Activated T-helper 1 cell treated with anti-CD3 and anti-CD28 coated beads, Interleukin-2, amount 50 U/mL, for 16 hours (primary cell): Measurements from ENCODE around the gene GOLIM4.
"Not testable (repeated sequence)": the region's sequence is repeated elsewhere in the genome, so short reads cannot be mapped to it uniquely, and the experiment has no call there.

Experiments
- DNase-seq, 2 donors: peaks; one replicate each; pipeline ENCODE4 v3.0.0-alpha.2; 2020; ENCODE audit warnings: low read depth in 1 of 2, low spot score in 1 of 2

GOLIM4 gene

DNA sequence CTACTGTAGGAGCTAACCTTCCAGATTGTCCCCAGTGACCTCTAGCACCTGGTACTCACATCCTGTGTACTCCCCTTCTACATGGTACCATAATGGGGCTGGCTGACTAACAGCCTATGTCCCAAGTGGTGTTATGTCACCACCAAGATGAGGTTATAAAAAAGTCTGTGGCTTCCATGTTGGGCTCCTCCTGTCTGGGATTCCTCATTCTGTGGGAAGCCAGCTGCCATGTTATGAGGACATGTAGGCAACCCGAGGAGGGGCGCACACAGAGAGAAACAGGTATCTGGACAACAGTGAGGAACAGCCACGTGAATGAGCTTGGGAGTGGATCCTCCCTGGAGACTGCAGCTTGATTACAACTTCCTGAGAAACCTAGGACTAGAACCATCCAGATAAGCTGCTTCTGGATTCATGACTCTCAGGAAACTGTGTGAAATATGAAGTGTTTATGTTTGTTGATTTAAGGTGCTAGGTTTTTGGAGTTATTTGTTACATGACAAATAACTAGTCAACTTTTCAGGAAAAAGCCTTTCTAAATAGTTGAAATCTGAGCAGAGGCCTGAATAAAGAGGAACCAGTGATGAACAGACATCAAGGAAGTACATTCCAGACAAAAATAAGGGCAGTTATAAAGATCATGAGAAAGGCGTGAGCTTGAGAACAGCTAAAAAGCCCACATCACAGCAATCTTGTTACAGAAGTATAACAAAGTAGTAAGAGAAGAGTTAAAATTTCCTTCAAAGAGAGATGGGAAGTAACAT lies 21.7 kb downstream of the GOLIM4 start:
- DNase-seq, result no peak

DNA sequence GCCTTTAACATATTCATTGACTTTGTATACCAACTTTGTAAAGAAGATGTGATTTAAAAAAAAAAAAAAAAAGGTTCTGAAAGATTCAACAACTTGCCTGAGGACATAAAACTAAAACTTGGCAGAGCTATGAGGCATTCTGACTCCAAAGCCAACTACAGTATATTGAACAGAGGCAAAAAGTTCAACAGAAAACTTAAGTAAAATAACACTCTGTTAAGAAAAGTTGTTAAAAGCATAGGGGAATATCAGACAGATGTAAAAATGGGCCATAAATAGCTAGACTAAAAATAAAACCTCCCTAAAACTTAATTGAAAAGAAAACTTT lies 23.4 kb downstream of the GOLIM4 start:
- no peak for DNase-seq

DNA sequence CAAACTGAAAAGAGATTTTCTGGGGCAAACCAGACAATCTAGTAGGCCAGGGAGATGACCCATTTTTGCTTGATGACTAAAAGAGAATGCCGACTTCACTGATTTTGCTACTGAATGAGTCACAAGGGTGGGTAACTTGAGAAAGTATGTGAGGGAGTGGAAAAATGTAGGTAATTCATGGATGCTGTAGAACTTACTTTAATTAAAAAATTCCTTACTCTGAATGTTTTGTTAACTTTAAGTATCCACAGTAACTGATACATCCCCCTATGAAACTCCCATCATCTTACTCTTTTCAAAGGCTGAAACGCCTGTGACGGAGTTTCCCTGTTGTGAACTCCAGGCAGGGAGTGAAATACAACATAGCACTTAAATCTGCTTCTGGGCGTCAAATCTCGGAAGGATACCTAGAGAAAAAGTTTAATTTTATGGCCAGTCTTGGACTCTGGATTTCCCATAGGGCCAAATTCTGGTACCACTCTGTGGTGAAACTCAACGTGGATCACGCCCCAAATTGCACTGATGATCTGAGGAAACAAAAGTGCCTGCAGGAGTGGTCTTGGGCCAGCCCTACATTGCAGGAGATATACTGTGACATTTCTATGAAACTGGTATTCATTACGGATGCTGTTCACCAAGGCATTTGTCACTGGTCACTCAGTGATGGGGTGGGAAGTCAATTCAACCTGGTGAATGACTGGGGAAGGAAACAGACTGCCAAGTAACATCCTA lies 24.0 kb downstream of the GOLIM4 start:
- DNase-seq, result no peak

DNA sequence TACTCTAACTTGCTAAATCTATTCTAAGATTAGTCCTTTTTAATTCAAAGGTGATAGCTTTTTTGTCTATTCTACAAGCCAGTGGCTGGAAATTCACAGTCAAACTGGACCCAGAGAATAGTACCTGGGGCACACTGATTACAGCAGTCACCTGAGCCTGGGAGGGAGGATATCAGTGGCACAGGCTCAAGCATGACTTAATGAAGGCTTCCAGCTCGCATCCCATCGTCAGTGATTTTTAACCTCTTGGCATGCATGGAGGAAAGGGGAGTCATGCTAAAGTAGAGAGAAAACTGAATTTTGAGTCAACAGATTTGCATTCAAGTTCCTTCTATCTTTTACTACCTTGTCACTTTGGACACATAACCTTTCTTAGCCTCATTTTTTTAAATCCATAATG lies 24.8 kb downstream of the GOLIM4 start:
- no peak for DNase-seq

DNA sequence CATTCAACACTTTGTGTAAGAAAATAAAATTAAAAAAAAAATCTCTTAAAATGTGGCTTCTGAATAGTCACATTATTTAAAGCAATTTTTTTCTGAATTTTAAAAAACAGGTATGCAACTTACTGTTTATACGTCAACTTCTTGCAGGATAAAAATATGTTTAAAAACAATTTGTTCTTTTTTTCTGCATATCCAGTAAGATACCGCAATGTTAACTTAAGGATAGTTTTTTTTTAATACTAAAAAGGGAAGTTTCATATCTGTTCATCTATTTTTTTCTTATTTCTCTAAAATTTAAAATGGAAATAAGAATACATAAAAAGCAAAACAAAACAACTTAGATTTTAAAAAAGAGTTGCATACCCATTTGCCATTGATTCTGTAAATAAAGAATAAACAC lies 27.4 kb downstream of the GOLIM4 start:
- no peak for DNase-seq

DNA sequence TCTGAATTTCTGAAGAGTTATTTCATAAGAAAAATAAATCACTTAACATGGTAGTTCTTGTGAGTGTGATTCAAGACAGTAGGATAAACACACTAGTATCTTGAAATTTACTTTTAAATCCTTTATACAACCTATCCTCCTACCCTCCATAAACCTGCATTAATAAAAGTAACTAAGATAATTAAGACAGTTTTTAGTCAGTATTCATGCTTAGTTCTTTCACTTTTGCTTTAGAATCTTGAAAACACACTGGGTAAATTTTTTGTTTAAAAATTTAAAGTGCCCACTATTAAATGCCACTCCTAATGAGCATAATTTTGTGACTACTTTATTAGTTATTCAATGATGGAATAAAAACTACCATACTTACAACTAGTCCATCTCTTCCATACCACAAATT lies 28.8 kb downstream of the GOLIM4 start:
- no peak for DNase-seq

DNA sequence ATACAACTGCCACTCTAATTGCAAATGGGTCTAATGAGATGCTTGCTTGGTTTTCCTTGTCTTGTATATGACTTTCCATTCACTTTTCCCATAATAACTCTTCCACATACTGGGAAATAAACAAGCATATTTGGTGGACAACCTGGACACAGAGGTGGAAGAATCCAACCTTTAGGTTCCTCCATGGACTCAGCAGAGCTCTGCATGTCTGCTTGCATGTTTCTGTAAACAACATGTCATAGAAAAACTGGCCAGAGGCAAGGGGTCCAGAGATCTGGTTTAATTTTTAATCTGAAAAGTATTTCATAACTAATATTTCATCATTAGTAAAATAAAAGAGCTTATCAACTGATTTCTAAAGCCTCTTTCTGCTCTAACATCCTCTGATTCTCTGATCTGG lies 30.2 kb downstream of the GOLIM4 start:
- no peak for DNase-seq

DNA sequence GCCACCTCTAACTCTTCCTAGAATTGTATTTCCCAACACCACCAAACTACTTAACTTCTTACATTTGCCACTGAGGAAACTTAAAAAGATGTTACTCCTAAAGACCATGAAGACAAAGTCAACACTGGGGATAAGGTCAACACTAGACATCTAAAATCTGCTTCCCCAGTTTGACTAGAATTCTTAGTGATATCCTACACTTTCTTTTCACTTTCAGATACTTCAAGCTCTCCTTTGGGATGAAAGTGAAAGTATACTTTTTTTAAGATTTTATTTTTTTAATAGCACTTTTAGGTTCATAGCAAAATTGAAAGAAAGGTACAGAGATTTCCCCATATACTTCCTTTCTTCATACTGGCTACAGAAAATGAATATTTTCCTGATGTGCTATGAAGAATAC lies 32.6 kb downstream of the GOLIM4 start:
- DNase-seq, result no peak

DNA sequence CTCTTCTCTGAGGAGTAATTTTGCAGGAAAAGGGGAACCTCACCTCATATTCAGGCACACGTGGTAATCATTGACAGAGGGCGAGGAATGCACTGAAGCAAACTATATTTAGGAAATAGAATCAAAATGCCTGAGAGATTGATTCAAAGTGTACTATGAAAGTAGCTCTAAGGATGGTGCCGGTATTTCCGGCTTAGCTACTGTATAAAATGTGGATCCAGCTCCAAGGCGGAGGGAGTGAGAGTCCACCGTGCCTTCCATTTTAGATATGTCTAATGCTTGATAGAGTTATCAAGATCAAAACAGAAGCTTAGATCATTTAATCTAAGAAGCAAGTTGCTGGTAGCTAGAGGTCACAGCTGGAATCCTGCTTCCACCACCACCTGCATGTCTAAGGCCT lies 33.0 kb downstream of the GOLIM4 start:
- DNase-seq, result no peak

DNA sequence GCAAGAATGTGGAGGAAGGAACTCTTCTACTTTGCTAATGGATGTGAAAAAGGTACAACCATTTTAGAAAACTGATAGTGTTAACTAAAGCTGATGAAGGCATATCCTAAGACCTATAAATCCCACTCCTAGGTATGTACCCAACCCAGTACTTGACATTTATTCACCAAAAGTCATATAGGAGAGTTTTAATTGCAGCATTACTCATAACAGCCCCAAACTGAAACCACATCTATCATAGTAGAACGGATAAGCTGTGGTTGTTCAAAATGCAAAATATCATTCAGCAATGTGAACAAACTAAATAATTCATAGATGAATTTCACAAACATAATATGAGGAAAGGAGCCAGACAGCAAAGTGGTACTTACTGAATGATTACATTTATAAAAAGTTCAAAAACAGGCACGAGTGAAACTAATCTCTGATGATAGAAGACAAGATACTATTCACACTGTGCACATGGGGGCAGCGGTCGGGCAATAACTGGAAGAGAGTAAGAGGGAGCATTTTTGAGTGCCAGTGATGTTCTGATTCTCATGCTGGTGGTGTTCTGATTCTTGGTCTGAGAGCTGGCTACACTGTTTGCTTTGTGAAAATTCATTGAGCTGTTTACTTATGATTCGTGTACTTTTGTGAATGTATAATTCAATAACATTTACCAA lies 34.3 kb downstream of the GOLIM4 start:
- no peak for DNase-seq

DNA sequence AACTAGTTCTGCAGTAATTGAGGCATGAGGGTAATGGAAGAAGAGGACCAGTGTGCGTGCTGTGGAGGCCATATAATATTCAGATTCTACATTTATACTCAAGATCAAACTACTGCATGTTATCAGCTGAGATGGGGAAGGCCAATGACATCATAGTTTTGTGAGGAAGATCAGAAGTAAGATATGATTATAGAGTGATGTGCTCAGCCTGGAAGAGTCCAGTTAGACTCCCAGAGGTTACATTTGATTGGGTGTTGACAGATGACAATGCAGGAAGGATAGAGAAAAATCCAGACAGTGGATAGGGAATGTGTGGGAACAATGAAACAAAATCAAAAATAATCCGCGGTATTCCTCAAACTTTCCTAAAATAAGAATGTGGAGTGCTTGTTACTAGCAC lies 35.4 kb downstream of the GOLIM4 start:
- no peak for DNase-seq

DNA sequence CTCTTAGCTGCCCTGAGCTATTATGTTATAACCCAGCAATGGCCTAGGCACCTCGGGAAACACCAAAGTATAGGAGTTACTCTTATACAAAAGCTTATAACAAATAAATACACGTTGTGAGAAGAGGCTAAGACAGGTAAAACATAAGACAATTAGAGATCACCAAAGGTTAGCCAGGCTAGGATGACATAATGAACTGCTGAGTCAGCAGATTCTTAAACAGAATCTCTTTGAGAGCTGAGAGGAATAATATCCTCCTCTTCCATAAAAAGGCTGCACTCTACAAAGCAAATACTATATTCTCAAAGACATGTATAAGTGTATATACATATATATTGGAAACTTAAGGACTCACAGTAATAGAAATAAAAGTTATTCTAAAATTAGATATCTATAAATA lies 37.2 kb downstream of the GOLIM4 start:
- DNase-seq, result no peak

DNA sequence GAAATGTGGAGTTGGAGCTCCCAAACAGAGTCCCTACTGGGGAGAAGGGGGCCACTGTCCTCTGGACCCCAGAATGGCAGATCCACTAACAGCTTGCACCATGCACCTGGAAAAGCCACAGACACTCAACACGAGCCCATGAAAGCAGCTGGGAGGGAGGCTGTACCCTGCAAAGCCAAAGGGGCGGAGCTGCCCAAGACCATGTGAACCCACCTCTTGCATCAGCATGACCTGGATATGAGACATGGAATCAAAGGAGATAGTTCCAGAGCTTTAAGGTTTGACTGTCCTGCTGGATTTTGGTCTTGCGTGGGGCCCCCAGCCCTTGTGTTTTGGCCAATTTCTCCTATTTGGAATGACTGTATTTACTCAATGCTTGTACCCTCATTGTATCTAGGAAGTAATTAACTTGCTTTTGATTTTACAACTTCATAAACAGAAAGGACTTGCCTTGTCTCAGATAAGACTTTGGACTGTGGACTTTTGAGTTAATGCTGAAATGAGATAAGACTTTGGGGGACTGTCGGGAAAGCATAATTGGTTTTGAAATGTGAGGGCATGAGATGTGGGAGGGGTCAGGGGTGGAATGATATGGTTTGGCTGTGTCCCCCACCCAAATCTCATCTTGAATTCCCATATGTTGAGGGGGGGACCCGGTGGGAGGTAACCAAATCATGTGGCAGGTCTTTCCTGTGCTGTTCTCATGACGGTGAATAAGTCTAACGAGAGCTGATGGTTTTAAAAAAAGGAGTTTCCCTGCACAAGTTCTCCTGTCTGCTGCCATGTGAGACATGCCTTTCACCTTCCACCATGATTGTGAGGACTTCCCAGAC lies 39.1 kb downstream of the GOLIM4 start:
- not testable (repeated sequence) for DNase-seq

DNA sequence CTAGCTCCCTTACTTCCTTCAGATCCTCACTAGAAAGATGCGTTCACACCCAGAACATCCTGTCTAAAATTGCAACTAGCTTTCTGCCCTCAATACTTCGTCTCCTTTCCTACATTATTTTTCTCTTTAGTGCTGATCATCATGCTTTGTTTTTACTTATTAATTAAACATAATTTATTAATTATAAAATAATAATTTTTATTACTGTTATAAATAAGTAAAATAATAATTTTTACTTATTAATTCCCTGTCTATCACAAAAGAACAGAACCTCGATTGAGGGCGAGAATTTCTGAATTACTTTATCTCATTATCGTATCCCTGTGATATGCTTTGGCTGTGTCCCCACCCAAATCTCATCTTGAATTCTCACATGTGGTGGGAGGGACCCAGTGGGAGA lies 41.3 kb downstream of the GOLIM4 start:
- DNase-seq, result no peak

DNA sequence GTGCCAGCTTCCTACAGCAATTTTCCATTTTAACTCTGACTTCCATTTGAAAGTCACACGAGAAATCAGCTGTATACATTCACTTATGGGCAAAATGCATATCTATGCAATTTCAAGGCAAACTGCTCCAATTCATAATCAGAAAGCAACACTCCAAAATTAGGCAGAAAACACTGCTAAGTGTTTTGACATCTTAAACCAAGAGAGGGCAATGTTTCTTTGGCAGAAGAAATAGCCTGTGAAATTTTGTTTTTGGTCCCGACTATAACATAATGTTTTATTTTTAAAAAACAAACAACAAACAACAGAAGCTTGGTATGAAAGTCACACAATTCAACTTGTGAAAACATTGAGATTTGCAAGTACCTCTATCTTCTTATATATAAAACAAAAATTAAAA lies 42.6 kb downstream of the GOLIM4 start:
- no peak for DNase-seq

DNA sequence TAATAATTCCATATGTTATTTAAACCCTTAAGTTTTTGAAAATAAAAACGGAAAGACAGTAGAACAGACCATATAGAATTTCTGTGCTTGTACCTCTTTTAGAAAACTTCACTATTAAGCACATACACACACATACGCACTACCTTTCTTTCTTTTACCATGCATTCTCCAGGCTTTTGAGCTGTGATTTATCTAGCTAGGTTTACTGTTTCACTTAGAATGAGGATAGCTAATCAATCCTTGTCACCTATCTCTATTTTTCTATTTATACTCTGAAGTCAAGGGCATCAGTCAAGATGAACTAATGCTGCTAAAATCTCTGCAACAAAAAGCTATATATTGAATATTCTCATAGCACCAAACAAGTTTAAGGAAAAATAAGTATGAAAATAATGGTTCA lies 43.2 kb downstream of the GOLIM4 start:
- no peak for DNase-seq

DNA sequence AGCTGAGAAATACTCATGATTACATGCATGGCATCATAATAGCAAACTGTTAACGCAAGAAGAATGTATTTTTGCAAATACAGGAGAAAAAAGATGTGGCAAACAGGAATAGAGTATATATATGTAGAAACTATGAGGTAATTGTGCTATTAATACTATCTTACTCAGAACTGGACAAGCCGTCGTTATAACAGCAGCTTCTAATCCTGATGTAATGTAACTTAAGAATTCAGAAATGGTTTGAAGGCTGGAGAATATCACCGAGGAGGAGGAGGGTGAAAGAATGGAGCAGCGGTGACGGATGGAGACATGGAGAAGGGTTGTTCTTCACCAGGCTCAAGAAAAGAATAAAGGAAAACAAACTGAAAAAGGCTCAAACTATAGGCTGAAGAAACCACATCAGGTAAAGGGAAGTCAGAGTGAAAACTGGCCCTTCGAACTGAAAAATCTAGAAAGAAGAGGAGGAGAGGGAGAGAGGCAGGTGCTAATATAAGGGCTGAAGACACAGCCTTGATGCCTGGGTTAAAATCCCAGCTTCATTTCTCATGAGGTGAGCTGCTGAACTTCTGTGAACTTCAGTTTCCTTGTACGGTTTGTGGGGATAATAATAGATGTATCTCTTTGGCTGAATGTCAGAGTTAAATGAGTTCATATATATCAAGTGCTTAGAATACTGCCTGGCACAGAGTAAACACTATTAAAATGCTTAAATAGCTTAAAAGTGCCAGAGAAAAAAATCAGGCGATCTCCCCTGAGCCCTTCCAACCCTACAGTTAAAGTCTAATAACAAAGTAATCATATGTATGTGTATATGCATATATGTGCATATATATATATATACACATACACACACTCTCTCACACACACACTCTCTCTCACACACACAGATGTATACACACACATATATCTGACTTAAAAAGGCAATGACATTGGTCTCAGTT lies 43.9 kb downstream of the GOLIM4 start:
- no peak for DNase-seq

DNA sequence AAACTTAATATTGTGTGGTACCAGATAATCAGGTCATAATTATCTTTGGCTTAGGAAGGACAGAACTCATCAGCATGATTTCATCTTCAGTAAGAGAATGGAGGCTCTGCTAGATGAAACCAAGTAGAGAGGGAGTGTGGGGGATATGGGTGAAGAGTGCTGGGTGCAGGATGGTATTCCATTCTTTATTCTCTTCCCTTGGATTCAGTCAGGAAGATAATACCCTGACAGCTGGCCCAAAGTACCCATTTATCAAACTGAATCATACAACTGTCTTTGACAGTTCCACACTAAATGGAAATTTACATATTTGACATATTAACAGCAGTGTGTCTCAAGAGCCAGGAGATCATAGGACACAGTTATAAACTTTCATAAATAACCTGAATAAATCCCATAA lies 44.7 kb downstream of the GOLIM4 start:
- no peak for DNase-seq

DNA sequence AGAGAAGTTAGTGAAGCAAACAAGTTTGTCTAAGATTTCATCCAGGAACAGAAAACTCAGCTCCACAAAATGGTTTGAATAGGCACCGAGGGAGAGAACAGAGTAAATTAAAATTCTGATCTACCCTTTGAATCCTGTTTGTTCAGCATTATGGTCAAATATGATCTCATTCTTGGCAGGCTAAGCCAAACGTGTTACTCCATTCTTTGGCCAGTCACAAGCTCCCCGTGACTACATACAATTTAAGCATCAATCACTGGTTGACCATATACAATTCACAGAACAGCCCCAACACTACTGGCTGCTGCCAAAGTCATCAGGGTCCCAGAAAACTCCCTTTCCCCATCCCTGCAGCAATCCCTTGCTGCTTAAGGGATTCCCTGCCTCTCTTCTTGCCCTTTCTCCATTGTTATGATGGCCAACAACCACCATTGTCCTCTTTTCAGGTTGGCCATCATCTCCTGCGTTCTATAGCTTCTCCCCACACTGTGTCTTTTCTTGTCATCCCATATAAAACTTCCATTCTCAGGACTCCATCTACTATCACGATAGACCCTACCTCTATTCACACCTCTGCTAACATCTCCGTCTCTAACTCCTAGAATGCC lies 46.3 kb downstream of the GOLIM4 start:
- DNase-seq, result no peak
